CMK (cell line): ENCODE measurements around the gene ATG4A.

Source experiments
- DNase-seq: peaks from one replicate; pipeline ENCODE4 v3.0.0-alpha.2; 2010; ENCODE audit warnings: low read depth

Gene ATG4A

GRCh38 chrX:108123591-108124366 lies 32.2 kb downstream of the ATG4A start:
- no peak for DNase-seq

GRCh38 chrX:108126661-108127060 lies 35.1 kb downstream of the ATG4A start:
- no peak for DNase-seq

GRCh38 chrX:108127152-108127551 lies 35.6 kb downstream of the ATG4A start:
- DNase-seq: no peak

DNA sequence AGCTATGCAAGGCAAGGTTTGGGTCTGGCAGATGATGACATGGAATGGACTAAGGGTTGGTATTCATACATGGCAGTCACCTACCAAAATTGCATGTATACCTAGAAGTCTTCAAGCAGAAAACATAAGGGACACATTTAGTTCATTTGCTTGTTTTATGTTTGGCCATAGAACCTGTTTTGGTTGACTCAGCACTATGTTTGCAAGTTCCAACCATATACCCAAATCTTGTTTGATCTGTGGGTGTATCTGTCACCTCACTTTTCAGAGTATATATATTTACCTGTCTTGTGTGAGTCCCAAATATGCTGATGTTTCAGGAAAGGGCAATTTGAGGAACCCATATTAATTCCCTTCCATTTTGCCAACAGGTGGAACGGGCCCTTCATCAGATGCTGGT lies 39.3 kb downstream of the ATG4A start:
- DNase-seq: no peak

GRCh38 chrX:108131471-108131870 lies 39.9 kb downstream of the ATG4A start:
- no peak for DNase-seq

DNA sequence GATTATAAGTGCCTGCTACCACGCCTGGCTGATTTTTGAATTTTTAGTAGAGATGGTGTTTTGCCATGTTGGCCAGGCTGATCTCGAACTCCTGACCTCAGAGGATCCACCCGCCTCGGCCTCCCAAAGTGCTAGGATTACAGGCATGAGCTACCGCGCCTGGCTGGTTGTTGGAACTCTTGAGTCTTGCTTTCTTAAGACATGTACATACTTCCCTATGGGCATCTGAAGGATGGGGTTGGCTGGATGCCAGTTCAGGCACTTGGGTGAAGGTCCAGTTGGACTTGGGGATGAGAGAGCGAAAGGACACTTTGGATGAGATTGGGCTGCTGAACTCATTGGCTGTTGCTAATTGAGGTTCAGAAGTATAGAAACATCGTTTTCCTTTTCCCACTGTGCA lies 40.5 kb downstream of the ATG4A start:
- DNase-seq: no peak

GRCh38 chrX:108132876-108133275 lies 41.3 kb downstream of the ATG4A start:
- no peak for DNase-seq

GRCh38 chrX:108134724-108135123 lies 43.1 kb downstream of the ATG4A start:
- no peak for DNase-seq

- DNase-seq: no peak
Measured at GRCh38 chrX:108138814-108139702, 47.5 kb downstream of the ATG4A start.

DNA sequence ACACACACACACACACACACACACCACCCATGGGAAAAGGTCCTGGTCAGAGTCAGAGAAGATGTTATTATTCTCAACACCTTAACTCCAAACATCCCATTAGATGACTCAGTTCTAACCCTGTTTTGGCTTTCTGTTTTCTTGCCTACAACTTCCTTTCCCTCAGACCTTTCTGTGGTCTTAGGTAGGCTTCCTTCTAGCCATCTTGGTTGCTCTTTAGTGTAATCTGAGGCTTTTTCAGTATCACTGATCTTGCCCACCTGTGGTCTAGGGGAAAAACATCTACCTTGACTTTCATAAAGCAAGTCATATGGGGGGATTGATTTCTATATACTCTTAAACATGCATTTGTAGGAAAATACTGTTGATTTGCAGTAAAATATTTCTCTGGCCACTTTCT lies 56.9 kb downstream of the ATG4A start:
- no peak for DNase-seq

GRCh38 chrX:108156082-108156481 lies 64.5 kb downstream of the ATG4A start:
- no peak for DNase-seq

DNA sequence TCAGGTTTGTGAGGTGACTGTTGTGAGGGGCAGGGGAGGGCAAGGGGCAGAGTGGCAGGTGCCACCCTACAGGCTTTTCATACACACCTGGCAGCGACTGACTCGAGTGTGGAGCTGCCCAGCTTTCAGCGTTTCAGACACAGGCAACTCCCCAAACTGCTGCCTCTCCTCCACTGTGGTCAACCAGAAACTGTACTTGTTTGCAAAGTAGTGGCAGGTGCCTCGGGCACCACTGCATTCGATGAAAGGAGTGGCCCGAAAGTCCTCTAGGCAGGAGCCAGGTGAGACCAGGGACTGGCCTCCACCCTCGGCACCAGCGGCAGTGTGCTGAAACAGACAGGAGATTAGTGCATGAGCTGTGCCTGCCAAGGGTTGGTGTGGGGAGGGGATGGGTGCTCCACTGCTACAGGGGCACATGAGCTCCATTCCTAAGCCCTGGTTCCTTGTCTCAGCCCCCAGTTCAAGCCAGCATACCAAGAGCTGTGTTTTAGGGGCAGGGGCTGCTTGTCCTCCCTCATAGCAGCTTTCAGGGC lies 65.4 kb downstream of the ATG4A start:
- DNase-seq: no peak

GRCh38 chrX:108157628-108158027 lies 66.0 kb downstream of the ATG4A start:
- DNase-seq: no peak

DNA sequence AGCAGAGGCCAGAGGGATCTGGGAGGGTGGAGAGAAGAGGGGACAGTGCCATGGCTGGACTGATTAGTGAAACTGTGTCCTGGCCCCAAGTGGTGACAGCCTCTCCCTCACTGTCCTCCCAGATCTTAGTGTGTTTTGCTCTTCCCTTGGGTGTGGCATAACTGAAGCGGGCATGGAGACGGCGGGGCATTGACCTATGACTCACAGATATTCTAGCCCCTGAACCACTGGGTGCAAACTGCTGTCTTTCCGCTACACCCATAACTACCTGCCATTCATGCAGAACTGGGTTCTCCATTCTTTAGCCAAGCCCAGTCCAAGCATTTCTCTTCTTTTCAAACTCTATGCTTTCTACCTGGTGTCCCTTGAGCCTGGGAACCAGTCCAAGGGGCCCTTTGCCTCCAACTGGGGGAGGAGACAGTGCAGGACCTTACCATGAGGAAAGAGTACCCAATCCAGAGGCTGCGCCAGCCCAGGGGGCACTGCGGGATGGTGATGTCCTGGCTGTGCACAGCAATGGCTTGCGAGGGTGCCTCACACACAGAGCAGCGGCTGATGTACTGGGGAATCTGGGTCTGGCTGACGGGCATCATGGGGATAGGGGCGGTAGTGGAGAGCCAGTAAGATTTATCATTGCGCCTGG lies 67.6 kb downstream of the ATG4A start:
- no peak for DNase-seq

- no peak for DNase-seq
Measured at GRCh38 chrX:108160309-108160708, 68.7 kb downstream of the ATG4A start.

DNA sequence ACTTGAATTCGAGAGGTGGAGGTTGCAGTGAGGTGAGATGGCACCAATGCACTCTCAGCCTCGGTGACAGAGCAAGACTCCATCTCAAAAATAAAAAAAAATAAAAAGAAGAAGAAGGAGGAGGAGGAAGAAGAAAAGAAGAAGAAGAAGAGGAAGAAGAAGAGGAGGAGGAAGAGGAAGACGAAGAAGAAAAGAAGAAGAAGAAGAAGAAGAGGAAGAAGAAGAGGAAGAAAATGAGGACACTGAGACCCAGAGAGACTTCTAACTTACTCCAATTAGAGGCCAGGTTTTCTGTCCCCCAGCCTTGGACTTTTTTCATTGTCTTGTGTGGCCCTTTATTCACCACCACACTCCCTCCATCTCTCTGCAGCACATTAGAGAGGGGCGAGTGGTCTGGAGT lies 70.7 kb downstream of the ATG4A start:
- DNase-seq: no peak

DNA sequence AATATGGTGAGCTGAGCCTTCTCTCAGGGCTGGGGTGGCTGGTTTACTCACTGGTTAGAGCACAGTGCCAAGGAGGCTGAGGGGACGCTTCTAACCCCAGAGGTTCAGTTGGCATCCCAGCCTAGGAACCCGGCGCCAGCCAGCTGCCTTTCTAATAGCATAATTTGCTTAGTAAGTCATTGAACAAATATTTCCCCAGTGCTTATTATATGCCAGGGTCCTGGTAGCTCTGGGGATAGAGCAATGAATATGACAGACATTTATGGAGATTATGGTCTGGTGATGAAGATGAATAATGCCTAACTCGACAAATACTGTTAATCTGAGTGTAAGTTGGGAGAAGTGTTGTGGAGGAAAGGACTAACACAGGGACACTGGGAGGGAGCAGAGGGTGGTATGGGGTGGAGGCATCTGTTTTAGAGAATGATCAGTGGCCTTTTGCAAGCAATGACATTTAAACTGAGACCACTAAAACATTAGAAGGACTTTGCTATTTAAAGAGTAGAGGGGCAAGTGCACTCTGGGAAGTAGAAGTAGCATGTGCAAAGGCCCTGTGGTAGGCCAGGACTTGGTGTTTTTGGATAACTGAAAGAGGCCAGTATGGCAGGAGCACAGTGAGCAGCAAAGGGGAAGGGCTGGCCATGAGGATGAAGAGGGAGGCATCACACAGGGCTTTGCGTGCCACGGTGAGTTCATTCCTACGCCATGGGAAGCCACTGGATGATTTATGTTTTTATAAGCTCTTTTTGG lies 71.9 kb downstream of the ATG4A start:
- no peak for DNase-seq

GRCh38 chrX:108165383-108166111 lies 74.0 kb downstream of the ATG4A start:
- DNase-seq: no peak

- no peak for DNase-seq
Measured at GRCh38 chrX:108167211-108167872, 75.8 kb downstream of the ATG4A start.

GRCh38 chrX:108168961-108169740 lies 77.6 kb downstream of the ATG4A start:
- no peak for DNase-seq
